Lower lobe of right lung (tissue), 2 donors: ENCODE results near the gene AFF3. TPM values are rescaled to one million over a fixed set of nuclear protein-coding genes. Genes with fewer than 3 reads are reported as not detected.

Experiments used
- ATAC-seq, 2 donors: fragments of 200-7000 bp; cut with Tn5 transposase; one replicate each; pipeline ENCODE4 v1.9.1; 2020 to 2022; ENCODE audit warnings: mild to moderate bottlenecking in 2 of 2, moderate library complexity in 2 of 2
- DNase-seq: peaks from one replicate; pipeline ENCODE4 v3.0.0-alpha.2; 2020
- H3K27ac ChIP-seq: fragments of 200-600 bp; one replicate; pipeline ENCODE4 v1.8.0; 2022
- H3K27me3 ChIP-seq: fragments of 200-600 bp; one replicate; pipeline ENCODE4 v1.8.0; 2022; ENCODE audit warnings: low read depth
- H3K36me3 ChIP-seq: fragments of 200-600 bp; one replicate; pipeline ENCODE4 v1.8.0; 2022; ENCODE audit warnings: mild to moderate bottlenecking
- H3K4me1 ChIP-seq: fragments of 200-600 bp; one replicate; pipeline ENCODE4 v1.8.0; 2022
- H3K4me3 ChIP-seq: fragments of 200-600 bp; one replicate; pipeline ENCODE4 v1.8.0; 2022; ENCODE audit warnings: mild to moderate bottlenecking
- H3K9me3 ChIP-seq: fragments of 200-600 bp; one replicate; pipeline ENCODE4 v1.8.0; 2022
- intact Hi-C: fragments of 100-400 bp; cut with DNase I; formaldehyde crosslinking; loops from one replicate; pipeline ENCODE4 v1.11.0; 2022
- total RNA-seq: library from RNA; stranded (reverse); fragmentation: NEBNext Ultra II Directional; extraction: Animal tissue kit (Norgen Biotek cat#: 25700); gene quantifications from one replicate; pipeline ENCODE4 v1.2.1, GENCODE V29; 2021
- TF ChIP-seq, protein P1 (sequence below): fragments of 200-600 bp; IDR thresholded peaks from one replicate; pipeline ENCODE4 v1.8.0; 2022; ENCODE audit warnings: antibody characterized with exemption, mild to moderate bottlenecking
- donor health status: DM: no; HTN: yes; CAD: no; lungs with severe emphysema.

Gene AFF3
- total RNA-seq, 1 donor from 2014 or later: 57.3 TPM

DNA sequence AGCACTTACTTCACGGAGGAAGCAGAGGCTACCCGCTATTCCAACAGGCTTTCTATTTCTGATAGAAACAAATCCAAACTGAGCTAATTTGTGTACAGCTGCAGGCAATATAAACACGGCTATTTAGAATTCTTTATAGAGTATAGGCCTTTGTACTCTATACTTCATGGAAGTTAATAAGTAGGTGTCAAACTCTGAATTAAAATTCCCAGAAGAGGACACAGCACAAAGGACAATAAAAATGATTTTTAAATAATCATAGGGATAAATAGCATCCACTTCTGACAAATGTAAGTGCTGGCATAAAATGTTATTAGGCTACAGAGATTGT is 261.5 kb downstream of the AFF3 start:
- H3K9me3 ChIP-seq: no peaks in the 10 kb centered on the region
- peaks cover 9% of the 10 kb centered on the region for H3K4me1 ChIP-seq
- H3K4me3 ChIP-seq: no peak overlapping the region
- DNase-seq: no peak
- H3K27ac ChIP-seq: no peak overlapping the region
- intact Hi-C loops: no loop called here
- no peaks in the 10 kb centered on the region for H3K27me3 ChIP-seq
- TF ChIP-seq, protein P1, sequence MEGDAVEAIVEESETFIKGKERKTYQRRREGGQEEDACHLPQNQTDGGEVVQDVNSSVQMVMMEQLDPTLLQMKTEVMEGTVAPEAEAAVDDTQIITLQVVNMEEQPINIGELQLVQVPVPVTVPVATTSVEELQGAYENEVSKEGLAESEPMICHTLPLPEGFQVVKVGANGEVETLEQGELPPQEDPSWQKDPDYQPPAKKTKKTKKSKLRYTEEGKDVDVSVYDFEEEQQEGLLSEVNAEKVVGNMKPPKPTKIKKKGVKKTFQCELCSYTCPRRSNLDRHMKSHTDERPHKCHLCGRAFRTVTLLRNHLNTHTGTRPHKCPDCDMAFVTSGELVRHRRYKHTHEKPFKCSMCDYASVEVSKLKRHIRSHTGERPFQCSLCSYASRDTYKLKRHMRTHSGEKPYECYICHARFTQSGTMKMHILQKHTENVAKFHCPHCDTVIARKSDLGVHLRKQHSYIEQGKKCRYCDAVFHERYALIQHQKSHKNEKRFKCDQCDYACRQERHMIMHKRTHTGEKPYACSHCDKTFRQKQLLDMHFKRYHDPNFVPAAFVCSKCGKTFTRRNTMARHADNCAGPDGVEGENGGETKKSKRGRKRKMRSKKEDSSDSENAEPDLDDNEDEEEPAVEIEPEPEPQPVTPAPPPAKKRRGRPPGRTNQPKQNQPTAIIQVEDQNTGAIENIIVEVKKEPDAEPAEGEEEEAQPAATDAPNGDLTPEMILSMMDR: no peak
- H3K36me3 ChIP-seq: no peaks in the 10 kb centered on the region
- ATAC-seq: no peak

DNA sequence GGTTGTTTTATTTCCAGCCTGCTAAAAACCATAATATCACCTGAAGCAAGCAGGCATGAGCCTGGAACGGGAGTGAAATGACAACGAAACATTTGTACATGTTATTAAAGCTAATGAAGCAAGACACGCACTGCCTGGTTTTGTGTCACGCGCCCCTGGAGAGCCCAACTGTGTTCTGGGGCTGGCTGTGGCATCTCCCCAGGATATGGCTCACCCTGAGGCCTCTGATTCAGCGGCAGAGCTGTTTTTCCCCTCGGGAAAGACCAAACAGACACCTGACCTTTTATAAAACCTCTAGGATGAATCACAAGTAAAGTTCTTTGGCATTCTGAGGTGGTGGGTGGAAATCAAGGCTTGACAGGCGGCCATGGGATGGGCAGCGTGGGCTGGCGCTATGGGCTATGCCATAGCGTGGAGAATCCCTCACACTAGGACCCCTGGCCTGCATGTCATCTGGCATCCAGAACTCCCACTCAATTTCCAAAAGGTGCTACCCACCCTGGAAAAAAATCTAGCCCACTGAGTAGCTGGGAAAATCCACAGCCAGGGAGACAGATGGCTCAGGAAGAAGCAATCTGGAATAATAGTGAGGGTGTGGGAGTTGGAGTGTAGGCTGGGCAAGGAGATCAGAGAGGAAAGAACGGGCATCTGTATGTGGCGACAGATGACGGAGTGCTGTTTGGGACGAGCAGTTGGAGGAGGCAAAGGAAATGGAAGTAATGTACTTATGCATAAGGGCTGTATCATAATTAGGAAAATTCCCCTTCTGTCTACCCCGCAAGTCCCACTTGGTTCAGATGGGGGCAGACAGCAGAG is 262.0 kb downstream of the AFF3 start:
- ATAC-seq (no peak), DNase-seq (no peak)
- Histone ChIP-seq H3K36me3 (no peaks in the 10 kb centered on the region), H3K27ac (no peak overlapping the region), H3K4me1 (peaks cover 9% of the 10 kb centered on the region), H3K27me3 (no peaks in the 10 kb centered on the region), H3K9me3 (no peaks in the 10 kb centered on the region), H3K4me3 (no peak overlapping the region)
- TF ChIP-seq, protein P1: no peak
- intact Hi-C loops: no loop called here

DNA sequence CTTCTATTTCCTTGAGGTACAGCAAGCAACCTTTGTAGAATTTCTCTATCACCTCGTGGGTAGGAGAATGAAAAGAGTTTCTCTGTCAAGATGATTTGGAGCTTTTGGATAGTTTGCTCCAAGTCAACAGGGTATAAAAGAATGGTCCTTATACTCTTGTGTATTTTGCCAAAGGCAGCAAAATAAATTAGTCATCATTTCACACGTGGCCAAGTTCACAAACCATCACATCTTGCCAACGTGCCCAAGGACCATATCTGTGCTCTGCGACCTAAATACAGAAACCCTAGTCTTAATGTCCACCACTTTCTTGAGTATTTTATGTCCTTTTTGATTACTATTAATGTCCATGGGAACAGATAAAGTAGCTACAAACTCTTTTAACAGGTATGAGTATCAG is 262.9 kb downstream of the AFF3 start:
- H3K9me3 ChIP-seq: no peaks in the 10 kb centered on the region
- DNase-seq (no peak), ATAC-seq (no peak)
- no peak overlapping the region for H3K27ac ChIP-seq
- peaks cover 9% of the 10 kb centered on the region for H3K4me1 ChIP-seq
- no peaks in the 10 kb centered on the region for H3K27me3 ChIP-seq
- intact Hi-C loops: no loop called here
- TF ChIP-seq, protein P1: no peak
- no peak overlapping the region for H3K4me3 ChIP-seq
- no peaks in the 10 kb centered on the region for H3K36me3 ChIP-seq

DNA sequence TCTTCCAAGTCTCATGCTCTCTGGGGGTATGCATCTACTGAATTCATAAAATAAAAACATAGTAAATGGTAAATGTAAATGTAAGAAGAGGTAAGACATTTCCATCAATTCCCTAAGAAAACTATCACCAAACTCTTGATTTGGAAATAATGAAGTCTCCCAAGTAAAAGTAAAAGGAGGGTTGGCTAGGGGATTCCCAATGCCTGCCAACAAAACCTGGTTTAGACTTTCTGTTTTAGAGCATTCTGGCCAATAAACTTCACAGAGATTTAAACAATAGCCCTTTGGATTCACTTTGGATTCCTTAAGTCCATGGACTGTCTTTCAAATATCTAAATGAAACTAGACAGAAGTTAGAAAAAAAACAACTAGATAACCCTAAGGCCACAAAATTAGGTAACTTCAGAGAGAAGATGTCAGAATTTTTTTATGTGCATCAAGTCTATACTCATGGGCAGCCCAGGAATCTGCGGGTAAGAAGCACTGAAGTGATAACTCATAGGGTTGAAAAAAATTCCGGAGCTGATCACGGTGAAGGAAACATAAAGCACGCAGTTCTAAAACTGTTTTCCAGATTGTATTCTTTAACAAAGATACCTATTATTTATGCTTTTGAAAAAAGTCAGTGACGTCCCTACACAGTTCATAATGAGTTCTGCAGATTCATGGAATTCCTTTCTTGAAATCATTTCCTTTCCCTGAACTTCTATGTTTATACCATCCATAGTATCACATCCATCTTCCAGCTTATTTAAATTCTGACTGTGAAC is 263.6 kb downstream of the AFF3 start:
- Histone ChIP-seq H3K36me3 (no peaks in the 10 kb centered on the region), H3K4me1 (peaks cover 9% of the 10 kb centered on the region), H3K9me3 (no peaks in the 10 kb centered on the region), H3K27me3 (no peaks in the 10 kb centered on the region), H3K4me3 (no peak overlapping the region), H3K27ac (no peak overlapping the region)
- no peak for ATAC-seq
- intact Hi-C loops: no loop called here
- no peak for DNase-seq
- TF ChIP-seq, protein P1: no peak

DNA sequence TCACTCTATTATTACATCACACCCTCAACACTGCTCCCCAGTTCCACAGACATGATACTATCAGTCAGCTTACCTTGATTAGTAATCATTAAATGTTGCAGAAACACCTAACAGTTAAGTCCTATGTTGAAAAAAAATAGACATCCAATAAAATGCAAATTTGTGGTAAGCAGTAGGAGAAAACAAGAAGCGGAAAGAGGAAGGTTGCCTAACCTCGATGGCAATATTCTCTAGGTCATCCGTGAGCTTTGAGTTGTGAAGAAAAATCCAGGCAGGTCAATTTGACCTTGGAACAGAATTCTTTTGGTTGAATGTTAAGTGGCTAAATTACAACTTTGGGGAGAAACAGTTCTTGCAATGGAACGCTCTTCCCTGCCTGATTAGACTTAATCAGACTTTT is 264.4 kb downstream of the AFF3 start:
- no peaks in the 10 kb centered on the region for H3K9me3 ChIP-seq
- ATAC-seq (no peak), DNase-seq (no peak)
- no peaks in the 10 kb centered on the region for H3K27me3 ChIP-seq
- intact Hi-C loops: no loop called here
- H3K4me3 ChIP-seq: no peak overlapping the region
- no peaks in the 10 kb centered on the region for H3K36me3 ChIP-seq
- H3K4me1 ChIP-seq: peaks cover 9% of the 10 kb centered on the region
- no peak overlapping the region for H3K27ac ChIP-seq
- TF ChIP-seq, protein P1: no peak
